Suprapubic skin (tissue), 4 donors: ENCODE data around the gene GRAMD1A. TPM values are rescaled to one million over a fixed set of nuclear protein-coding genes. Genes with fewer than 3 reads are reported as not detected.
A peak's percentile ranks its signal among the peaks of the same experiment; 100 is the strongest.

Source experiments
- DNase-seq, 2 donors: peaks; one replicate each; pipeline ENCODE4 v3.0.0-alpha.2; 2019; ENCODE audit warnings: low spot score in 2 of 2
- H3K27ac ChIP-seq: fragments of 200-600 bp; sonication (generic); one replicate; pipeline ENCODE4 v1.5.1; 2019
- H3K27me3 ChIP-seq: fragments of 200-600 bp; sonication (generic); one replicate; pipeline ENCODE4 v1.5.1; 2019
- H3K36me3 ChIP-seq: fragments of 200-600 bp; sonication (generic); one replicate; pipeline ENCODE4 v1.5.1; 2019
- H3K4me1 ChIP-seq: fragments of 200-600 bp; sonication (generic); one replicate; pipeline ENCODE4 v1.5.1; 2019
- H3K4me3 ChIP-seq: fragments of 200-600 bp; sonication (generic); one replicate; pipeline ENCODE4 v1.5.1; 2019; ENCODE audit warnings: mild to moderate bottlenecking
- H3K9me3 ChIP-seq: fragments of 200-600 bp; sonication (generic); one replicate; pipeline ENCODE4 v1.5.1; 2019
- EP300 ChIP-seq: sonication (generic); formaldehyde crosslinking; IDR thresholded peaks from one replicate; pipeline ENCODE4 v1.6.1; 2017; ENCODE audit warnings: antibody characterized with exemption
- POLR2A ChIP-seq, 2 donors: fragments of 450-650 bp; IDR thresholded peaks; one replicate each; pipeline ENCODE4 v1.6.1; 2017; ENCODE audit warnings: antibody characterized with exemption in 2 of 2, mild to moderate bottlenecking in 2 of 2, moderate library complexity in 2 of 2
- POLR2AphosphoS5 ChIP-seq, 3 donors: sonication (generic); formaldehyde crosslinking; IDR thresholded peaks; one replicate each; pipeline ENCODE4 v1.6.1; 2017; ENCODE audit warnings: antibody characterized with exemption in 3 of 3
- WGBS: methylation state at CpG from one replicate; pipeline ENCODE4 v1.1.5; 2018; 5-methylcytosine and 5-hydroxymethylcytosine counted together
- total RNA-seq, 4 donors: library from RNA; depleted of rRNA; stranded (reverse); fragments of >200 nt; gene quantifications; one replicate each; pipeline ENCODE4 v1.1.0, GENCODE V29; 2016
- TF ChIP-seq, protein P1 (sequence below), 2 donors: fragments of 200-600 bp in 1 of 2; fragments of 450-650 bp in 1 of 2; sonication (generic) in 1 of 2; IDR thresholded peaks; one replicate each; pipeline ENCODE4 v1.5.1; 2016 to 2019; ENCODE audit warnings: antibody characterized with exemption in 2 of 2, mild to moderate bottlenecking in 1 of 2, moderate library complexity in 1 of 2

GRAMD1A gene
- total RNA-seq, 4 donors from 2014 or later, result 16.3 to 38.7 (median 20.8) TPM

- no peak for DNase-seq
- Histone ChIP-seq H3K9me3 (no peaks in the 10 kb centered on the region), H3K36me3 (no peaks in the 10 kb centered on the region), H3K27me3 (no peaks in the 10 kb centered on the region), H3K4me3 (no peak overlapping the region), H3K4me1 (peaks cover 13% of the 10 kb centered on the region), H3K27ac (no peak overlapping the region)
- TF ChIP-seq POLR2A (IDR thresholded peaks at IDR 0.05) (no peak), POLR2AphosphoS5 (IDR thresholded peaks at IDR 0.05) (no peak), EP300 (no peak)
- TF ChIP-seq, protein P1, sequence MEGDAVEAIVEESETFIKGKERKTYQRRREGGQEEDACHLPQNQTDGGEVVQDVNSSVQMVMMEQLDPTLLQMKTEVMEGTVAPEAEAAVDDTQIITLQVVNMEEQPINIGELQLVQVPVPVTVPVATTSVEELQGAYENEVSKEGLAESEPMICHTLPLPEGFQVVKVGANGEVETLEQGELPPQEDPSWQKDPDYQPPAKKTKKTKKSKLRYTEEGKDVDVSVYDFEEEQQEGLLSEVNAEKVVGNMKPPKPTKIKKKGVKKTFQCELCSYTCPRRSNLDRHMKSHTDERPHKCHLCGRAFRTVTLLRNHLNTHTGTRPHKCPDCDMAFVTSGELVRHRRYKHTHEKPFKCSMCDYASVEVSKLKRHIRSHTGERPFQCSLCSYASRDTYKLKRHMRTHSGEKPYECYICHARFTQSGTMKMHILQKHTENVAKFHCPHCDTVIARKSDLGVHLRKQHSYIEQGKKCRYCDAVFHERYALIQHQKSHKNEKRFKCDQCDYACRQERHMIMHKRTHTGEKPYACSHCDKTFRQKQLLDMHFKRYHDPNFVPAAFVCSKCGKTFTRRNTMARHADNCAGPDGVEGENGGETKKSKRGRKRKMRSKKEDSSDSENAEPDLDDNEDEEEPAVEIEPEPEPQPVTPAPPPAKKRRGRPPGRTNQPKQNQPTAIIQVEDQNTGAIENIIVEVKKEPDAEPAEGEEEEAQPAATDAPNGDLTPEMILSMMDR (IDR thresholded peaks at IDR 0.05), result no peak
- WGBS, result 48% methylated on average over 5 of the region's 5 CpGs
These were observed 25.5 kb upstream of the GRAMD1A start for GRCh38 chr19:34974646-34975045.

- Histone ChIP-seq H3K4me1 (peaks cover 13% of the 10 kb centered on the region), H3K4me3 (no peak overlapping the region), H3K36me3 (no peaks in the 10 kb centered on the region), H3K27me3 (no peaks in the 10 kb centered on the region), H3K9me3 (no peaks in the 10 kb centered on the region), H3K27ac (no peak overlapping the region)
- TF ChIP-seq, protein P1 (IDR thresholded peaks at IDR 0.05), result no peak
- TF ChIP-seq POLR2AphosphoS5 (IDR thresholded peaks at IDR 0.05), result no peak
- TF ChIP-seq EP300, result no peak
- TF ChIP-seq POLR2A (IDR thresholded peaks at IDR 0.05), result no peak
- DNase-seq, result peak in 1 of 2 donors; percentile 41
- WGBS, result 69% methylated on average over 5 of the region's 5 CpGs
These were observed 25.1 kb upstream of the GRAMD1A start for GRCh38 chr19:34975056-34975455.

DNA sequence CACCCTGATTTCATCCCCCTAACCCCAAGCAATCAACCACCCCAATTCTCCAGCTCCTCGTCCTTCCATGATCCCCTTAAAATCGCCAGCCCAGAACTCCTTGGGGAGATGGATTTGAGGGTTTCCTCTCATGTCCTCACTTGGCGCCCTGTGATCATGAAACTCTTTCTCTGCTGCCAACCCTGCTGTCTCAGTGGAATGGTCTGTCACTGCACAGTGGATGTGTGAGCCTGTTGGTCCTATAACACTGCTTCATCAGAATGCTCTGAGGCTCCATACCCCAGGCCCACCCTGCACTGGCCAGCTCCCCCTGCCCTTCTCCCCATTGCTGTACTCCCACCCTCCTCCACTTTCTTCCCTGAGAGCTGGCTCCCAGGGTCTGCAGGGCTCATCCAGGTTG lies 23.5 kb upstream of the GRAMD1A start:
- no peak overlapping the region for H3K27ac ChIP-seq
- H3K36me3 ChIP-seq, result no peaks in the 10 kb centered on the region
- no peaks in the 10 kb centered on the region for H3K27me3 ChIP-seq
- 88% methylated on average over 3 of the region's 3 CpGs for WGBS
- peaks cover 13% of the 10 kb centered on the region for H3K4me1 ChIP-seq
- H3K4me3 ChIP-seq, result no peak overlapping the region
- TF ChIP-seq POLR2A (IDR thresholded peaks at IDR 0.05) (no peak), POLR2AphosphoS5 (IDR thresholded peaks at IDR 0.05) (no peak), EP300 (no peak)
- TF ChIP-seq, protein P1 (IDR thresholded peaks at IDR 0.05), result no peak
- no peaks in the 10 kb centered on the region for H3K9me3 ChIP-seq
- peak; percentile 22 to 32 for DNase-seq

GRCh38 chr19:34979819-34980640 lies 20.1 kb upstream of the GRAMD1A start:
- no peaks in the 10 kb centered on the region for H3K27me3 ChIP-seq
- H3K27ac ChIP-seq, result no peak overlapping the region
- WGBS, result 74% methylated on average over 12 of the region's 12 CpGs
- H3K36me3 ChIP-seq, result no peaks in the 10 kb centered on the region
- DNase-seq, result no peak
- no peaks in the 10 kb centered on the region for H3K4me1 ChIP-seq
- TF ChIP-seq POLR2AphosphoS5 (IDR thresholded peaks at IDR 0.05), result no peak
- TF ChIP-seq, protein P1 (IDR thresholded peaks at IDR 0.05), result no peak
- TF ChIP-seq POLR2A (IDR thresholded peaks at IDR 0.05), result no peak
- TF ChIP-seq EP300, result no peak
- no peaks in the 10 kb centered on the region for H3K9me3 ChIP-seq
- no peak overlapping the region for H3K4me3 ChIP-seq

DNA sequence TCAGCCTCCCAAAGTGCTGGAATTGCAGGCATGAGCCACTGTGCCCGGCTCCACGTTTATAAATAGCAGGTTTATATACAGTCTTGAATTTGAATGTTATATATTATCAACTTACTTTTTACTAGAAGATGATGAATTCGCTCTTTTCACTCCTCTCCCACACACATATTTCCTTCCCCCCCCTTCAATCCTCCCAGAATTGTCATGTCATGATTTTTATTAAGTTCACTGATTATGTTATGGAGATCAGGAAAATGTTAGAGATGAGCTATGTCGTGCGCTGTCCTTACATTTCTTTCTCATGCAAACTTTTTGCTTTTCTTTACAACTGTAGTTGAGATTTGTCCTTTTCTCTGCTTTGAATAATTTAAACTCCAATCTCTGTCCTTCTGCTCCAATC lies 17.8 kb upstream of the GRAMD1A start:
- H3K27me3 ChIP-seq, result no peaks in the 10 kb centered on the region
- no peak for DNase-seq
- no peak overlapping the region for H3K4me3 ChIP-seq
- TF ChIP-seq POLR2A (IDR thresholded peaks at IDR 0.05), result no peak
- TF ChIP-seq EP300, result no peak
- no peak for TF ChIP-seq POLR2AphosphoS5 (IDR thresholded peaks at IDR 0.05)
- TF ChIP-seq, protein P1 (IDR thresholded peaks at IDR 0.05), result no peak
- no peaks in the 10 kb centered on the region for H3K36me3 ChIP-seq
- no peaks in the 10 kb centered on the region for H3K9me3 ChIP-seq
- H3K27ac ChIP-seq, result no peak overlapping the region
- H3K4me1 ChIP-seq, result peaks cover 8% of the 10 kb centered on the region
- 79% methylated on average over 5 of the region's 5 CpGs for WGBS
